Measurements from ENCODE around the gene TESPA1. TPM values are rescaled to one million over a fixed set of nuclear protein-coding genes. Genes with fewer than 3 reads are reported as not detected.
A peak's percentile ranks its signal among the peaks of the same experiment; 100 is the strongest.

The TESPA1 gene
- total RNA-seq, 1 donor from 2014 or later: 0.52 TPM

DNA sequence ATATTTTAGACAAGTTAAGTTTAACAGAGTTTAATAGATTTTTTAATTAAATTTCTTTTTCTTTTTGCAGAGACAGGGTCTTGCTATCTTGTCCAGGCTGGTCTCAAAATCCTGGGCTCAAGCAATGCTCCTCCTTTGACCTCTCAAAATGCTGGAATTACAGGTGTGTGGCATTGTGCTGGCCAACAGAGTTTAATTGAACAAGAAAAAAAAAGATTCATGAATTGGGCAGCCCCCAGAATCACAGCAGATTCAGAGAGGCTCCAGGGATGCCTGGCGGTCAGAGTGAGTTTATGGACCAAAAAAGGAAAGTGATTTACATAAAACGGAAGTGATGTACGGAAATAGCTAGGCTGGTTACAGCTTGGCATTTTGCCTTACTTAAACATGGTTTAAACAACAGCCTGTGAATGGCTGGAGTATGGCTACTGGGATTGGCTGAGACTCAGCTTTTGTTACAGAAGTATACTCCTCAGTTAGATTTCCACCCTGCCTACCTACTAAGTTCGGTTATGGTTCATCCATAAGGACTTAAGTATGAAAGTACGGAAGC lies 14.5 kb upstream of the TESPA1 start:
- H3K4me3 ChIP-seq (ENCODE audit: low read length in 3 of 3): no peak overlapping the region
- H3K36me3 ChIP-seq (ENCODE audit: control insufficient read depth in 3 of 3, insufficient read depth in 3 of 3, low read length in 3 of 3): no peaks in the 10 kb centered on the region
- no peaks in the 10 kb centered on the region for H3K27me3 ChIP-seq (ENCODE audit: control insufficient read depth in 3 of 3, insufficient read depth in 3 of 3, low read length in 3 of 3)

DNA sequence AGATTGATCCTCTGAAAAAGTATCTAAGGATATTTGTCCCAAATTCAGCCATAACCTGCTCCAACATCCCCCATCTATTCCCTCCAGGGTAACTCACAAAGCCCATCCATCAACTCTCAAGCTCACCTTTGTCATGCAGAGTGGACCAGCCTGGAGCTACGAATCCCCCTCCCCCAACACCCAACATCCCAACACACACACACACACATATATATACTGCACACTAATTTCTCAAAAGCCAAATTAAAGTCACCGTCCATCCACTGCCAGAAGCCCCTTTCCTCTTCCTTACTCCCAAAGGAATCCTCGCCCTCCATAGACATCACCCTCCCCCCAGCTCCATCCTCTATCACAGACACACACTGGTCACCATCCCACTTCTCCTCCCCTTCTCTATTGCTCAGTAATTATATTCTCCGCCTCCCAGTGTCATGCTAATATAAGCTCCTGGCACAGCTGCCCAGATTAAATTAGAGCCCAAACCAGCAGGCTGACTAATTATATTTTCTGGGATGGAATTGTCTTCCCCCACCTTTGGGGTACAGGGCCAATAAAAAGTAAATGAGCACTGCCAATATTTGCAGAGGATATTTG lies 13.5 kb upstream of the TESPA1 start:
- Histone ChIP-seq H3K4me3 (ENCODE audit: low read length in 3 of 3) (no peak overlapping the region), H3K36me3 (ENCODE audit: control insufficient read depth in 3 of 3, insufficient read depth in 3 of 3, low read length in 3 of 3) (no peaks in the 10 kb centered on the region), H3K27me3 (ENCODE audit: control insufficient read depth in 3 of 3, insufficient read depth in 3 of 3, low read length in 3 of 3) (no peaks in the 10 kb centered on the region), H3K9ac (ENCODE audit: low read depth in 1 of 3, low read length in 3 of 3) (no peak overlapping the region), H3K27ac (ENCODE audit: low read depth, low read length) (no peak overlapping the region), H3K4me1 (ENCODE audit: control insufficient read depth in 3 of 3, insufficient read depth in 3 of 3, low read length in 3 of 3) (no peaks in the 10 kb centered on the region), H3K9me3 (ENCODE audit: control insufficient read depth in 3 of 3, low read length in 3 of 3) (no peaks in the 10 kb centered on the region)

More for the DNA sequence above, 14.5 kb upstream of the TESPA1 start:
- Histone ChIP-seq H3K9me3 (ENCODE audit: control insufficient read depth in 3 of 3, low read length in 3 of 3) (no peaks in the 10 kb centered on the region), H3K27ac (ENCODE audit: low read depth, low read length) (no peak overlapping the region), H3K9ac (ENCODE audit: low read depth in 1 of 3, low read length in 3 of 3) (no peak overlapping the region), H3K4me1 (ENCODE audit: control insufficient read depth in 3 of 3, insufficient read depth in 3 of 3, low read length in 3 of 3) (no peaks in the 10 kb centered on the region)

- Histone ChIP-seq H3K9me3 (ENCODE audit: control insufficient read depth in 3 of 3, low read length in 3 of 3) (no peaks in the 10 kb centered on the region), H3K4me3 (ENCODE audit: low read length in 3 of 3) (no peak overlapping the region), H3K4me1 (ENCODE audit: control insufficient read depth in 3 of 3, insufficient read depth in 3 of 3, low read length in 3 of 3) (no peaks in the 10 kb centered on the region), H3K27me3 (ENCODE audit: control insufficient read depth in 3 of 3, insufficient read depth in 3 of 3, low read length in 3 of 3) (no peaks in the 10 kb centered on the region), H3K9ac (ENCODE audit: low read depth in 1 of 3, low read length in 3 of 3) (no peak overlapping the region), H3K36me3 (ENCODE audit: control insufficient read depth in 3 of 3, insufficient read depth in 3 of 3, low read length in 3 of 3) (no peaks in the 10 kb centered on the region), H3K27ac (ENCODE audit: low read depth, low read length) (no peak overlapping the region)
Measured at GRCh38 chr12:54996205-54996604, 11.6 kb upstream of the TESPA1 start.

DNA sequence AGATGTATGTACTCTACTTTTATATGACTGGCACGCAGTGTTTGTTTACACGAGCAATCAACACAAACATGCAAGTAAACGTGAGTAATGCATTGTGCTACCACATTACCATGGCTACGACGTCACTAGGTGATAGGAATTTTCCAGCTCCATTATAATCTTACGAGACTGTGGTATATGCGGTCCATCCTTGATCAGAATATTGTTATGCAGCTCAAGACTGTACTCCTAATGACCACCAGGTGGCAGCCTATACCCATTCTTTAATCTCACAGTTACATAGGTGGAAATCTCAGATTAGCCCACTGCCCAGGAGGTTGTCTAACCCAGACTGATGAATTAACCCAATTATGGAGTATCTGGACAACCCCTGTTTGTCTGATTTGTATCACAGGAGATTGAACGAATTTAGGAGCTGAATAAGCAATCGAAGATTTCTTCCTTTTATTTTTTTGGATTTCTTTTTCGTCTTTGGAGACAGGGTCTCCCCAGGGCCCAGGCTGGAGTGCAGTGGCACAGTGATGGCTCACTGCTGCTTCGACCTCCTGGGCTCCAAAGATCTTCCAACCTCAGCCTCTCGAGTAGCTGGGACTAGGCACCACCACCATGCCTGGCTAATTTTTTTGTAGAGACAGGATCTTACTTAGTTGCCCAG lies 8.7 kb upstream of the TESPA1 start:
- peaks cover 0 to 8% (median 0%) of the 10 kb centered on the region in 3 donors for H3K4me1 ChIP-seq (ENCODE audit: control insufficient read depth in 3 of 3, insufficient read depth in 3 of 3, low read length in 3 of 3)
- H3K9ac ChIP-seq (ENCODE audit: low read depth in 1 of 3, low read length in 3 of 3): no peak overlapping the region
- H3K4me3 ChIP-seq (ENCODE audit: low read length in 3 of 3): no peak overlapping the region
- H3K27ac ChIP-seq (ENCODE audit: low read depth, low read length): no peak overlapping the region
- no peaks in the 10 kb centered on the region for H3K9me3 ChIP-seq (ENCODE audit: control insufficient read depth in 3 of 3, low read length in 3 of 3)
- no peaks in the 10 kb centered on the region for H3K27me3 ChIP-seq (ENCODE audit: control insufficient read depth in 3 of 3, insufficient read depth in 3 of 3, low read length in 3 of 3)
- no peaks in the 10 kb centered on the region for H3K36me3 ChIP-seq (ENCODE audit: control insufficient read depth in 3 of 3, insufficient read depth in 3 of 3, low read length in 3 of 3)

DNA sequence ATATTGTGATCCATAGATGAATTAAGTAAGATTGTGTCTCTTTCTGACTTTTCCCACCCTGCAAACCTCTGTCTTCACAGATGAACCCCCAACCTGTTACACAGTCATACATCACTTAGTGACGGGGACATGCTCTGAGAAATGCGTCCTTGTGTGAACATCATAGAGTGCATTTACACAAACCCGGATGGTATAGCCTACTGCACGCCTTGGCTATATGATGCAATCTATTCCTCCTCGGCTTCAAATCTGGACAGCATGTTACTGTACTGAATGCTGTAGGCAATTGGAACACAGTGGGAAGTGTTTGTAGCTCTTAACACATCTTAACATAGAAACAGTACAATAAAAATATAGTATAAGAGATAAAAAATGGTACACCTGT lies 7.4 kb upstream of the TESPA1 start:
- Histone ChIP-seq H3K9ac (ENCODE audit: low read depth in 1 of 3, low read length in 3 of 3) (no peak overlapping the region), H3K36me3 (ENCODE audit: control insufficient read depth in 3 of 3, insufficient read depth in 3 of 3, low read length in 3 of 3) (no peaks in the 10 kb centered on the region), H3K27me3 (ENCODE audit: control insufficient read depth in 3 of 3, insufficient read depth in 3 of 3, low read length in 3 of 3) (no peaks in the 10 kb centered on the region), H3K9me3 (ENCODE audit: control insufficient read depth in 3 of 3, low read length in 3 of 3) (no peaks in the 10 kb centered on the region), H3K4me1 (ENCODE audit: control insufficient read depth in 3 of 3, insufficient read depth in 3 of 3, low read length in 3 of 3) (peaks cover 0 to 8% (median 0%) of the 10 kb centered on the region in 3 donors), H3K27ac (ENCODE audit: low read depth, low read length) (no peak overlapping the region), H3K4me3 (ENCODE audit: low read length in 3 of 3) (no peak overlapping the region)

DNA sequence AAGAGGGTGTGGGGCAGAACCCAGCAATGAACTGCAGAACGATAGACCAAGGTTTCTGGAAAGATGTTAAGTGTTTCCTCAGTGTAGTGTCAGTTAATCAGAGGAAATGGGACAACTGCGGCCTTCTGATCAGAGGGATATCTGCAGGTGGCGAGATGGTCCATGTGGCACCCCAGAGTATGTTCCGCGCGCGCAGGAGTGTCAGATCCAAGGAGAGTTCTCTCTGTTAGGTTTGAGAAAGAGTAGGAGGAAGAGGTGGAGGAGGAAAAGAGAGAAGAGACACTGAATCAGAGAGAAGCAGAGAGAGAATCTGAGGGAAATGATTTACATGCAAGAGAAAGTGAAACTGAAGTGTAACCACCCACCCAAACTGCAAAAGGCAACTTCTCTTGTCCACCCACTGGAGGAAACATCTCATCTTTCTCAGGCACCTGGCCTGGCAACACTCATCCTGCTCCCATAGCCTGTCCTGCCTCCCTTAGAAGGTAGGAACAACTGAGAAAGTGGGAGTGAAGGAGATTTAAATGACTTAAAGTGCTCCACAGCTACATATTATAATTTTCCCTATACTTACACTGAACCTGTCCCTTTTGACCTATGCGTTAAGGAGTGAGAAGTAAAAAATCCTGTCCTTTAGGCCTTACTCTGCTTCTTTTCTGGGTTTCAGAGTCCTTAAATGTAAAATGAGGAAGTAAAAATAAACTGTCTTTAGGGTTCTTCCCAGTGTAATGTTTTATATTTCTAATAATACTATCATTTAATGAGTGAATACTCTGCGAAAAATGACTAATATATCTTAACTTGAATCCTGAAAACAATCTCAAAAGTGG lies 6.8 kb upstream of the TESPA1 start:
- Histone ChIP-seq H3K36me3 (ENCODE audit: control insufficient read depth in 3 of 3, insufficient read depth in 3 of 3, low read length in 3 of 3) (no peaks in the 10 kb centered on the region), H3K27me3 (ENCODE audit: control insufficient read depth in 3 of 3, insufficient read depth in 3 of 3, low read length in 3 of 3) (no peaks in the 10 kb centered on the region), H3K27ac (ENCODE audit: low read depth, low read length) (no peak overlapping the region), H3K4me1 (ENCODE audit: control insufficient read depth in 3 of 3, insufficient read depth in 3 of 3, low read length in 3 of 3) (peaks cover 0 to 8% (median 0%) of the 10 kb centered on the region in 3 donors), H3K4me3 (ENCODE audit: low read length in 3 of 3) (no peak overlapping the region), H3K9me3 (ENCODE audit: control insufficient read depth in 3 of 3, low read length in 3 of 3) (no peaks in the 10 kb centered on the region), H3K9ac (ENCODE audit: low read depth in 1 of 3, low read length in 3 of 3) (no peak overlapping the region)

- H3K9ac ChIP-seq (ENCODE audit: low read depth in 1 of 3, low read length in 3 of 3): no peak overlapping the region
- H3K4me3 ChIP-seq (ENCODE audit: low read length in 3 of 3): no peak overlapping the region
- H3K36me3 ChIP-seq (ENCODE audit: control insufficient read depth in 3 of 3, insufficient read depth in 3 of 3, low read length in 3 of 3): no peaks in the 10 kb centered on the region
- no peaks in the 10 kb centered on the region for H3K27me3 ChIP-seq (ENCODE audit: control insufficient read depth in 3 of 3, insufficient read depth in 3 of 3, low read length in 3 of 3)
- H3K27ac ChIP-seq (ENCODE audit: low read depth, low read length): no peak overlapping the region
- peaks cover 0 to 8% (median 0%) of the 10 kb centered on the region in 3 donors for H3K4me1 ChIP-seq (ENCODE audit: control insufficient read depth in 3 of 3, insufficient read depth in 3 of 3, low read length in 3 of 3)
- H3K9me3 ChIP-seq (ENCODE audit: control insufficient read depth in 3 of 3, low read length in 3 of 3): no peaks in the 10 kb centered on the region
Measured at GRCh38 chr12:54989829-54990228, 5.3 kb upstream of the TESPA1 start.

GRCh38 chr12:54988402-54989054 lies 4.0 kb upstream of the TESPA1 start:
- Histone ChIP-seq H3K36me3 (ENCODE audit: control insufficient read depth in 3 of 3, insufficient read depth in 3 of 3, low read length in 3 of 3) (no peaks in the 10 kb centered on the region), H3K9ac (ENCODE audit: low read depth in 1 of 3, low read length in 3 of 3) (peak overlapping the region in 1 of 3 donors; percentile 20), H3K27ac (ENCODE audit: low read depth, low read length) (peak overlapping the region; percentile 22), H3K4me3 (ENCODE audit: low read length in 3 of 3) (no peak overlapping the region), H3K27me3 (ENCODE audit: control insufficient read depth in 3 of 3, insufficient read depth in 3 of 3, low read length in 3 of 3) (no peaks in the 10 kb centered on the region), H3K4me1 (ENCODE audit: control insufficient read depth in 3 of 3, insufficient read depth in 3 of 3, low read length in 3 of 3) (peaks cover 0 to 8% (median 0%) of the 10 kb centered on the region in 3 donors), H3K9me3 (ENCODE audit: control insufficient read depth in 3 of 3, low read length in 3 of 3) (no peaks in the 10 kb centered on the region)

DNA sequence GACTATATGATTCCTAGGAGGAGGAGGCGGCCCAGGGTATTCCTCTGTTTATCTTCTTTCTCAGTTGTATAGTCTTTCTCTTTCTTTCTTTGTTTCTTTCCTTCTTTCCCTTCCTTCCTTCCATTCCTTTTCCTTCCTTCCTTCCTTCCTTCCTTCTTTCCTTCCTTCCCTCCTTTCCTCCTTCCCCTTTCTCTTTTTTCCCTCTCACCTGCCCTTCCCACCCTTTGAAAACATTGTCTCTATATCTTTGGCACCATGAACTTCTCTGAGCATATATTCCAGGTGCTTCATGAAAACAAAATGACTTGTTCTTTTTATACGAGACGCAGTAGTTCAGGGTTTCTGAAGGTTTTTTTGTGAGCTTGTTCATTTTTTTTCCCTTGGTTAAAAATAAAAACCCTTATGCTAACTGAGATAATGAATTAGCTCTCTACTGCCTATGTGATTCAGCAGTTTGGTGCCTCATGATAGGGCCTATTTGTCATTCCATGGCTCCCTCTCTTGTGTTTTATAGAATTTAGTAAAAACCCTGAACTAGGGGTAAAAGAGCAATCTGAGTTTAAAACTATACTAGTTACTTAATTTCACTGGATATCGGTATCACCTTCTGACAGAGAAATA lies 3.2 kb upstream of the TESPA1 start:
- Histone ChIP-seq H3K27me3 (ENCODE audit: control insufficient read depth in 3 of 3, insufficient read depth in 3 of 3, low read length in 3 of 3) (no peaks in the 10 kb centered on the region), H3K9ac (ENCODE audit: low read depth in 1 of 3, low read length in 3 of 3) (no peak overlapping the region), H3K36me3 (ENCODE audit: control insufficient read depth in 3 of 3, insufficient read depth in 3 of 3, low read length in 3 of 3) (no peaks in the 10 kb centered on the region), H3K4me1 (ENCODE audit: control insufficient read depth in 3 of 3, insufficient read depth in 3 of 3, low read length in 3 of 3) (peaks cover 0 to 8% (median 0%) of the 10 kb centered on the region in 3 donors), H3K4me3 (ENCODE audit: low read length in 3 of 3) (no peak overlapping the region), H3K27ac (ENCODE audit: low read depth, low read length) (no peak overlapping the region), H3K9me3 (ENCODE audit: control insufficient read depth in 3 of 3, low read length in 3 of 3) (no peaks in the 10 kb centered on the region)
